Measurements from ENCODE around the gene POLR2M.

POLR2M gene

DNA sequence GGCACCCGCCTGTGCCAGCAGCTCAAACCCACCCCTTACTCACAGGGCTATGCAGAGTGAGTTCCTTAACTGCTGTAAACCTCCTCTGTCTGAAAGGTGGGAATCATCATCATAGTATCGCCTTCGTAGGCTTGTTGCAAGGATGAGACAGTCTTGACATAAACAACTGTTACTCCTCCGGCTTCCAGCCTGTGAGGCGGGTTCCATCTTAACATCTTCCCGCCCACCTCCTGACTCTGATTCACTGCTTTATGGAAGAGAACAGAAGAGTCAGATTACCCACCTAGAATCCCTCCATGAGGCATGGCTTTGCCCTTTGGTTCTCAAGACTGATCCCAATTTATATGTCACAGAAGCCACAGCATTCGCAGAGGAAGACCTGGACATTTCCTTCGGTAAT, 21.9 kb downstream of the POLR2M start:
- no peak overlapping the region for H3K27ac ChIP-seq
- no peak for TF ChIP-seq CTCF (conservative IDR thresholded peaks at IDR 0.05)

DNA sequence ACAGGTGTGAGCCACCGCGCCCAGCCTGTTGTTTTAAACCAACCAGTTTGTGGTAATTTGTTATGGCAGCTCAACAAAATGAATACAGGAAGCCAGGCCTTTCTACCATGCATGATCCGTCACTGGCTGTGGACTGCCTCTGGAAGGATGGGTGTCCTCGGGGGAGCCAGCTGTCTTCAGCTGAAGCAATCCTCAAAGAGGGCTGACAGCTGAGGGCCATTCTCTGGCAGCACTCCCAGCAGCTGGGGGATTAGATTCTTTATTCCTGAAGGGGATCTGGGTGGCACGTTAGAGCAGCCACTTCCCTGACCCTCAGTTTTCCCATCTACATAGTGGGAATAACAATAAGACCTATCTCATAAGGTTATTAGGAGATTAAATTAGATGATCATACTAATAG, 24.4 kb downstream of the POLR2M start:
- TF ChIP-seq CTCF (conservative IDR thresholded peaks at IDR 0.05), result no peak
- H3K27ac ChIP-seq, result peak overlapping the region; percentile 98

DNA sequence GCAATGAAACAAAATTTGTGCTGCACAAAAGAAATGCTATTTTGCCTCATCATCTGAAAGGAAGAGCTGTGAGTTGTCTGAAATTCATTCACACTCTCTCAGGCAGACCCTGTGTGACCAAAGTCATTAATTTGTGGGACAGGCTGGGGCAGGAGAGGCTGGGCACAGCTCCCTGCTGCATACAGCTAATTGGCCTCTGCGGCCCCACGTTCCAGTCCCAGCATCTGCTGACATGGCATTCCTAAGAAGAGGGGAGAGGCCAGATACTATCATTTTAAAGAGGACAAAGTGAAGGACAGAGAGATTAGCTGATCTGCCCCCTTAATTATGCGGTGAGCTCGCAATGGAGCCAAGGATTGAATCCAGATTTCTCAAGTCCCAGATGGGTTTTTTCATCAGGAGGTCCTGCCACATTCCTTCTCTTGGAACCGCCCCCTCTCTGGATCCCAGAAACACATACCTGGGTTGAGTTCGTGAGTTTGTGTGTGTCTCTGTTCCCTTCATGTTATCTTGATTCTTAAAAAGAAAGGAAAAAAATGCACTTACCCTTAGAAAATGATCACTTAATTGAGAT, 25.1 kb downstream of the POLR2M start:
- H3K27ac ChIP-seq, result peak overlapping the region; percentile 98

DNA sequence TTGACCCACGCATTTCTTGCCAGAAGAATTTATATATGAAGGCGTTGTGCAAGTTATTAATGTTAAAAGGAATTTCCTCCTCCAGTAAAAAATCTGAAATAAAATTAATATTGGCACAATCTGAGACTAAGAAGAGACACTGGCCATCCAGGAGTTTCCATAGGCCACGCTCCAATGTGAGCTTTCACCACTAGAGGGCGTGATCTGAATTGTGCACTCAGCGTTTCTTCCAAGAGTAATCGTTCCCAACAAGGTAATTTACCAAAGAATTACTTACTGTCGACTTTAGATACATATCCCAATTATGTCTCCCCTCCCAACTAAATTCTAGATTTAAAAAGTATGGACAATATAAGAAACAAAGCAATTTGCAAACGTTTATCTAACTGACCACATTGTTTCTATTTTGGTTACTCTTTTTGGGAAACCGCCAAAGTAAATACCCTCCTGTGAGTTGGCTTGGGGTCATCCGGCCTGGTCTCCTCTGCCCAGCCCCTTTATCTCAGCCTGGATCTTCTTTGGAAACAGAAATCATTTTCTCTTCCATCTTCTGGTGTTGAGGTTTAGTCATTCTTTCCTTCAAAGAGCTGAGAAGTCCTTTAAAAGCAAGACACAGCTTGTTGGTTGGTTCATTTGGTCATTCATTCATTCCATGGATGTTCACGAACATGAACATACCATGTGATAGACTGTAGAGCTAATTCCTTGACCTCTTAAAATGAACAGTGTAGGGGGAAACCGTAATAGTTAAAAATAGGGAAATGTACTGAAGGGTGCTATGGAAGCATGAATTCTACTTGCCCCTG, 26.2 kb downstream of the POLR2M start:
- peak; percentile 80 for TF ChIP-seq CTCF (conservative IDR thresholded peaks at IDR 0.05)
- H3K27ac ChIP-seq, result peak overlapping the region; percentile 98

More for the DNA sequence above, 25.1 kb downstream of the POLR2M start:
- no peak for TF ChIP-seq CTCF (conservative IDR thresholded peaks at IDR 0.05)

GRCh38 chr15:57734860-57735259, 28.3 kb downstream of the POLR2M start:
- no peak for TF ChIP-seq CTCF (conservative IDR thresholded peaks at IDR 0.05)
- peak overlapping the region; percentile 98 for H3K27ac ChIP-seq

DNA sequence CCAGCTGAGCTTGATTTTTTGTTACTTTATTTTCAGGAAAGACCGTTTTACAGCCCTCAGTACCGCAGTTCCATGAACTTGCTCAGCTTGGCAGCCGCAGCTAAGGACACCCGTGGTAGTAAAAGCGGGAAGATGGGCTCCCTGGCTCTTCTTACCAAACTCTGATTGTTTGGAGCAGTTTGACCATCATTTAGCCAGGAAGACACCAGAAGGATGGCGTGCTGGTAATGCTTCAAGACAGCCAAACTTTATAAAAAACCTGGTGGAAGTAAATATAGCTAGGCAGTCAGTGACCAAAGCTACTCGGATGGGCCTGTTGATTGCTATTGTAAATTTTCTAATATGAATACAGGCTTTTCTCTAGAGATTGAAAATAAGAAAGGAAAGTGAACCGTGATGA, 28.9 kb downstream of the POLR2M start:
- no peak for TF ChIP-seq CTCF (conservative IDR thresholded peaks at IDR 0.05)

GRCh38 chr15:57735891-57736290, 29.4 kb downstream of the POLR2M start:
- peak overlapping the region; percentile 98 for H3K27ac ChIP-seq
- no peak for TF ChIP-seq CTCF (conservative IDR thresholded peaks at IDR 0.05)

More for the DNA sequence above, 28.9 kb downstream of the POLR2M start:
- H3K27ac ChIP-seq, result peak overlapping the region; percentile 98

All from VCaP (cell line).